ENCODE results near the gene HSPA6.
"Not testable (repeated sequence)": the region's sequence is repeated elsewhere in the genome, so short reads cannot be mapped to it uniquely, and the experiment has no call there.

The HSPA6 gene

GRCh38 chr1:161523817-161524741 is at the start of gene HSPA6:
Gene HSPA6 (plus strand): TSS chr1:161524540. CDS start chr1:161524659, 119 bp downstream.
- DNase-seq (ENCODE audit: low read depth in 2 of 2) = peak in 1 of 2 donors; percentile 78

- not testable (repeated sequence) for DNase-seq (ENCODE audit: low read depth in 2 of 2)
These were observed 46.6 kb upstream of the HSPA6 start for GRCh38 chr1:161477711-161478110.

- DNase-seq (ENCODE audit: low read depth in 2 of 2) = no peak
These were observed 45.4 kb upstream of the HSPA6 start for GRCh38 chr1:161478985-161479384.

GRCh38 chr1:161480381-161481035 is 43.8 kb upstream of the HSPA6 start:
- no peak for DNase-seq (ENCODE audit: low read depth in 2 of 2)

GRCh38 chr1:161481624-161482392 is 42.5 kb upstream of the HSPA6 start:
- DNase-seq (ENCODE audit: low read depth in 2 of 2) = no peak

- DNase-seq (ENCODE audit: low read depth in 2 of 2) = no peak
These were observed 41.7 kb upstream of the HSPA6 start for GRCh38 chr1:161482610-161483009.

- no peak for DNase-seq (ENCODE audit: low read depth in 2 of 2)
These were observed 41.0 kb upstream of the HSPA6 start for GRCh38 chr1:161483361-161483760.

- DNase-seq (ENCODE audit: low read depth in 2 of 2) = no peak
These were observed 39.7 kb upstream of the HSPA6 start for GRCh38 chr1:161484613-161485012.

GRCh38 chr1:161486806-161487741 is 37.3 kb upstream of the HSPA6 start:
- peak in 1 of 2 donors; percentile 7 for DNase-seq (ENCODE audit: low read depth in 2 of 2)

GRCh38 chr1:161491472-161491871 is 32.9 kb upstream of the HSPA6 start:
- no peak for DNase-seq (ENCODE audit: low read depth in 2 of 2)

- no peak for DNase-seq (ENCODE audit: low read depth in 2 of 2)
These were observed 31.5 kb upstream of the HSPA6 start for GRCh38 chr1:161492827-161493226.

GRCh38 chr1:161494091-161494735 is 30.1 kb upstream of the HSPA6 start:
- DNase-seq (ENCODE audit: low read depth in 2 of 2) = no peak

GRCh38 chr1:161495490-161495889 is 28.9 kb upstream of the HSPA6 start:
- DNase-seq (ENCODE audit: low read depth in 2 of 2) = no peak

GRCh38 chr1:161497961-161498360 is 26.4 kb upstream of the HSPA6 start:
- no peak for DNase-seq (ENCODE audit: low read depth in 2 of 2)

- no peak for DNase-seq (ENCODE audit: low read depth in 2 of 2)
These were observed 25.7 kb upstream of the HSPA6 start for GRCh38 chr1:161498646-161499045.

- DNase-seq (ENCODE audit: low read depth in 2 of 2) = no peak
These were observed 25.0 kb upstream of the HSPA6 start for GRCh38 chr1:161499099-161500039.

GRCh38 chr1:161501234-161501633 is 23.1 kb upstream of the HSPA6 start:
- DNase-seq (ENCODE audit: low read depth in 2 of 2) = no peak

GRCh38 chr1:161502181-161502580 is 22.2 kb upstream of the HSPA6 start:
- DNase-seq (ENCODE audit: low read depth in 2 of 2) = no peak

GRCh38 chr1:161502641-161503393 is 21.5 kb upstream of the HSPA6 start:
- no peak for DNase-seq (ENCODE audit: low read depth in 2 of 2)
